Mesothelial cell of epicardium (in vitro differentiated cells): ENCODE measurements around the gene WASF1. TPM values are rescaled to one million over a fixed set of nuclear protein-coding genes. Genes with fewer than 3 reads are reported as not detected.
A peak's percentile ranks its signal among the peaks of the same experiment; 100 is the strongest.
"Not testable (repeated sequence)": the region's sequence is repeated elsewhere in the genome, so short reads cannot be mapped to it uniquely, and the experiment has no call there.

Experiments used
- DNase-seq, 2 experiments: peaks; one replicate each; pipeline ENCODE4 v3.0.0; 2021; ENCODE audit warnings: low spot score in 2 of 2; ENCODE audit not compliant: unreplicated experiment in 2 of 2
- H3K27ac Mint-ChIP-seq: 2 replicates; pipeline ENCODE4 v1.8.0; 2021; ENCODE audit warnings: mixed read lengths
- H3K27me3 Mint-ChIP-seq: 2 replicates; pipeline ENCODE4 v1.8.0; 2021; ENCODE audit warnings: low read depth, mixed read lengths
- H3K36me3 Mint-ChIP-seq: 2 replicates; pipeline ENCODE4 v1.8.0; 2021; ENCODE audit warnings: mixed read lengths
- H3K4me1 Mint-ChIP-seq: 2 replicates; pipeline ENCODE4 v1.8.0; 2021; ENCODE audit warnings: mixed read lengths
- H3K4me3 Mint-ChIP-seq: 2 replicates; pipeline ENCODE4 v1.8.0; 2021; ENCODE audit warnings: mild to moderate bottlenecking, moderate library complexity, mixed read lengths
- H3K9me3 Mint-ChIP-seq: 2 replicates; pipeline ENCODE4 v1.8.0; 2021; ENCODE audit warnings: mixed read lengths
- total RNA-seq: library from RNA; stranded (reverse); gene quantifications from 3 replicates; pipeline ENCODE4 v1.2.1, GENCODE V29; 2021
- TF ChIP-seq, protein P1 (sequence below): fragments of 200-600 bp; sonication (generic); IDR thresholded peaks from one replicate; pipeline ENCODE4 v1.5.0; 2021; ENCODE audit warnings: antibody characterized with exemption; ENCODE audit not compliant: unreplicated experiment

The WASF1 gene
- total RNA-seq, 1 donor from 2014 or later = 73.0 TPM

DNA sequence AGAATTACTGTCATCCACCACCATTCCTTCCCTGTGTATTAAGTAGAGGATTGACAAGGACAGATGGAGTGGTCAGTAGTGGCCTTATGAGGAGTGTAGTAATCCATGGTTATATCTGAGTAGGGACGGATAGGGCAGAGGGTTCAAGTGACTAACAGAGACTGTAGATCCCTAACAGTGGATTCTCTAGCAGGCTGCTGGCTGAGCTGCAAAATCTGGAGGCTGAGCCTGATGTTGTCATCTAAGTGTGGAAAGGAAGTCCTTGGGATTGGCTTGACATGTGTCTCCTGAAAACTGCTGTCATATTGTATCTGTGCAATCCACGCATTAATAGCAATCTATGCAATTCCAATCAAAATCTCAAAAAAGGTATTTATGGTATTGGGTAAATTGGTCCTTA lies 94.2 kb downstream of the WASF1 start:
- no peaks in the 10 kb centered on the region for H3K27me3 Mint-ChIP-seq
- peaks cover 13% of the 10 kb centered on the region for H3K36me3 Mint-ChIP-seq
- H3K27ac Mint-ChIP-seq = no peak overlapping the region
- peaks cover 10% of the 10 kb centered on the region for H3K4me1 Mint-ChIP-seq
- no peak for DNase-seq
- TF ChIP-seq, protein P1, sequence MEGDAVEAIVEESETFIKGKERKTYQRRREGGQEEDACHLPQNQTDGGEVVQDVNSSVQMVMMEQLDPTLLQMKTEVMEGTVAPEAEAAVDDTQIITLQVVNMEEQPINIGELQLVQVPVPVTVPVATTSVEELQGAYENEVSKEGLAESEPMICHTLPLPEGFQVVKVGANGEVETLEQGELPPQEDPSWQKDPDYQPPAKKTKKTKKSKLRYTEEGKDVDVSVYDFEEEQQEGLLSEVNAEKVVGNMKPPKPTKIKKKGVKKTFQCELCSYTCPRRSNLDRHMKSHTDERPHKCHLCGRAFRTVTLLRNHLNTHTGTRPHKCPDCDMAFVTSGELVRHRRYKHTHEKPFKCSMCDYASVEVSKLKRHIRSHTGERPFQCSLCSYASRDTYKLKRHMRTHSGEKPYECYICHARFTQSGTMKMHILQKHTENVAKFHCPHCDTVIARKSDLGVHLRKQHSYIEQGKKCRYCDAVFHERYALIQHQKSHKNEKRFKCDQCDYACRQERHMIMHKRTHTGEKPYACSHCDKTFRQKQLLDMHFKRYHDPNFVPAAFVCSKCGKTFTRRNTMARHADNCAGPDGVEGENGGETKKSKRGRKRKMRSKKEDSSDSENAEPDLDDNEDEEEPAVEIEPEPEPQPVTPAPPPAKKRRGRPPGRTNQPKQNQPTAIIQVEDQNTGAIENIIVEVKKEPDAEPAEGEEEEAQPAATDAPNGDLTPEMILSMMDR = no peak
- H3K9me3 Mint-ChIP-seq = peaks cover 13% of the 10 kb centered on the region
- no peak overlapping the region for H3K4me3 Mint-ChIP-seq

DNA sequence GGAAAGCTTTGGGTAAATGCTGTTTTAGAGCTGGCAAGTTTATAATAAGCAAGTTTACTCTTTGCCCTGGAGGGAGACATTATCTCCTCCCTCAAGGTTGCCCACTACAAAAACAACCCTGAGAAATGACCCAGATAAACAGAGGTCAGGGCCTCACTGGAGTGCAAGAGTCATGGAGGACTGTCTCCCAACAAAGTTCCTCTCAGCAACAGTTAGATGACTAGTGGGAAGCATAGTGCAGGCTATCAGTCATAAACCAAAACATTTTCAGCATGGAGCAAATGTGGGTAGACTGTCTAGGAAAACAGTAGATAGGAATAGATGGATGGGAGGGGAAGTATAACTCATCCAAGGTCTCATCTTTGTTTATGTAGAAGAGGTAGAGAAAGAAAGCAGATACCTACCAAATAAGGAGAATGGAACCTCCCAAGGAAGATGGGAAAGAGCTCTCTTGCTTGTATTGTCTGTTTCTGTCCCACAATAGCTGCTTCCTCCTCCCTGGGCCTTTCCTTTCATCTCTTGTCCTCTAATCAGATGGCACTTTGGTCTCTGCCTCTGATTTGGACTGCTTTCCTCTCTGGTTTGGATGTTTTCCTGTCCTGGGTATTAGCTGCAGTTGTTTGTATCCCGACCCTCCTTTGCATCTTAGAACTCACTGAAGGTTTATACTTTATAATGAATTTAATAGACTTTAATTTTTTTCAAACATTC lies 95.4 kb downstream of the WASF1 start:
- TF ChIP-seq, protein P1 = no peak
- Mint-ChIP-seq H3K9me3 (peaks cover 5% of the 10 kb centered on the region), H3K27ac (peak overlapping the region; percentile 60), H3K4me3 (no peak overlapping the region), H3K27me3 (no peaks in the 10 kb centered on the region), H3K36me3 (peaks cover 5% of the 10 kb centered on the region), H3K4me1 (peaks cover 10% of the 10 kb centered on the region)
- no peak for DNase-seq

DNA sequence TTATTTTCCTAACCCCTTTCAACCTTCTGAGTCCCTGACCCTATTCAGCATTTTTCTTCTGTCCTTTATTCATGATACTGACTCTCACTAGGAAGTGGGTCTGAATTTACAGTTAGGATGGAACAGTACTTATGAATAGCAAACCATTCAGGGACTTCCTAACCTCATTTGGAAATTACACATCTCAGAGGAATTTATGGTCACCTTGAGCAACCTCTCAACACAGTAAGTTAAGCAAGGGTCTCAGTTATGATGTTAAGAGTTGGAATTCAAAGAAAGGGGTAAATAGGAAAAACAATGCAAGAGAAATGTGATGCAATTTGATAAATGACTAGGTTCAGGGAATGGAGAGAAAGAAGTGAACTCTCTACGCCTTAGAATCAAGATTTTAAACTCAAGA lies 104.1 kb downstream of the WASF1 start:
- no peaks in the 10 kb centered on the region for H3K36me3 Mint-ChIP-seq
- DNase-seq = no peak
- no peak overlapping the region for H3K4me3 Mint-ChIP-seq
- H3K4me1 Mint-ChIP-seq = no peaks in the 10 kb centered on the region
- TF ChIP-seq, protein P1 = no peak
- H3K27me3 Mint-ChIP-seq = no peaks in the 10 kb centered on the region
- no peaks in the 10 kb centered on the region for H3K9me3 Mint-ChIP-seq
- no peak overlapping the region for H3K27ac Mint-ChIP-seq

DNA sequence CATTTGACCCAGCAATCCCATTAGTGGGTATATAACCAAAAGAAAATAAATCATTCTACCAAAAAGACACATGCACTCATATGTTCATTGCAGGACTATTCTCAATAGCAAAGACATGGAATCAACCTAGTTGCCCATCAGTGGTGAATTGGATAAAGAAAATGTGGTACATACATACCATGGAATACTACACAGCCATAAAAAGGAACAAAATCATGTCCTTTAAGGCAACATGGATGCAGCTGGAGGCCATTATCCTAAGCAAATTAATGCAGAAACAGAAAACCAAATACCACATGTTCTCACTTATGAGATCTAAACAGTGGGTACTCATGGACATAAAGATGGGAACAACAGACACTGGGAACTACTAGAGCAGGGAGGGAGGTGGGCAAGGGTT lies 106.0 kb downstream of the WASF1 start:
- not testable (repeated sequence) for H3K36me3 Mint-ChIP-seq, H3K27me3 Mint-ChIP-seq, DNase-seq, H3K4me3 Mint-ChIP-seq, H3K9me3 Mint-ChIP-seq, H3K27ac Mint-ChIP-seq
- H3K4me1 Mint-ChIP-seq = peaks cover 16% of the 10 kb centered on the region

DNA sequence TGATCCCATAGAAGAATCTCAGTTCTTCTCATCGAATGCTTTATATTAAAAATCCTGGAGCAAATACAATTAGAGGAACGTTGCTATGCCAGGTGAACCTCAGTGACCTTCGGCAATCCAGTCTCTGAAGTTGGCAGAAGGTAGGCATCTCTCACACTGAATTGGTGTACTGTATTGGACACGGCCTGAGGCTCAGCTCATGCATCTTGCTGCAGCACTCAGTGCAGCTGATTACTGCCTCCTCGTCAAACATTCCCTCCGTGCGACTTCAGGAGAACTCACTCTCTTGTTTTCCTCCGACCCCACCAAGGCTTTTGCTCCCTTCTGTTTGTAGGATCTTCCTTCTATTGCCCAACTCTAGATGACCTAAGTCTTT lies 110.9 kb downstream of the WASF1 start:
- H3K4me3 Mint-ChIP-seq = no peak overlapping the region
- H3K36me3 Mint-ChIP-seq = no peaks in the 10 kb centered on the region
- no peaks in the 10 kb centered on the region for H3K9me3 Mint-ChIP-seq
- TF ChIP-seq, protein P1 = no peak
- peaks cover 47% of the 10 kb centered on the region for H3K4me1 Mint-ChIP-seq
- H3K27ac Mint-ChIP-seq = no peak overlapping the region
- no peaks in the 10 kb centered on the region for H3K27me3 Mint-ChIP-seq
- DNase-seq = no peak

DNA sequence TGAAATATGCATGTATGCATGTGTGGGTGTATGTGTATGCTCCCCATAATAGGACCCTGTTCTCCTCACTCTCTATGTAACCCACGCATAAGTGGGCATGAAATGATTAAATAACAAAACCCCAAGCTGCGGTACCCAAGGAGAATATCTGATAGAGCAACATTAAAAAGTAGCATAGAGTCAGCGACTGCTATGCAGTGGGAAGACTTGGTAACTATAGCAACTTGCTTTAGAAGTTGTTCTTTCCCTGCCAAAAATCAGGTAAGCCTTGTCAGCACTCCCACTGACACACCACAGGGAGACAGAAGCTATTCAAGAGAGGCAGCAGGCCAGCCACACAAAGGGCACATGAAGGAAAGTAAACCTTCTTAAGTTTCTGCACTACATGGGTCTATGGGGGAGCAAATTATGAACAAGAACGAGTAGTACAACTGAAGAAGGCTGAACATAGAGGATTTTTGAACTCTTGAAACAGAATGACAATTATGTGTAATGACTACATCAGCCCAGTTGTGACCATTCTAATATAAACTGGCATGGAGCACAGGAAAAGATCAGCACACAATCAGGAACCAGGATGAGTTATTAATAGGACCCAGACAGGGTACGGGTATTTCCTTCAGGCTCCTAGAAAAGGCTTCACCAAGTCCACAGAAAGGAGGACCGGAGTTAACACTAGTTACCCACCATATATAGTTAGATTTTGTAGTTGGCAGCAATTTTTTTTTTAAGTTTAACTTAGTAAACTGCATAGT lies 111.5 kb downstream of the WASF1 start:
- no peaks in the 10 kb centered on the region for H3K36me3 Mint-ChIP-seq
- no peak for DNase-seq

More for the DNA sequence above, 111.5 kb downstream of the WASF1 start:
- TF ChIP-seq, protein P1 = no peak
- Mint-ChIP-seq H3K27ac (peak overlapping the region; percentile 27), H3K9me3 (no peaks in the 10 kb centered on the region), H3K4me1 (peaks cover 53% of the 10 kb centered on the region), H3K4me3 (no peak overlapping the region), H3K27me3 (no peaks in the 10 kb centered on the region)
